ENCODE results near the gene SRP54.

DNA sequence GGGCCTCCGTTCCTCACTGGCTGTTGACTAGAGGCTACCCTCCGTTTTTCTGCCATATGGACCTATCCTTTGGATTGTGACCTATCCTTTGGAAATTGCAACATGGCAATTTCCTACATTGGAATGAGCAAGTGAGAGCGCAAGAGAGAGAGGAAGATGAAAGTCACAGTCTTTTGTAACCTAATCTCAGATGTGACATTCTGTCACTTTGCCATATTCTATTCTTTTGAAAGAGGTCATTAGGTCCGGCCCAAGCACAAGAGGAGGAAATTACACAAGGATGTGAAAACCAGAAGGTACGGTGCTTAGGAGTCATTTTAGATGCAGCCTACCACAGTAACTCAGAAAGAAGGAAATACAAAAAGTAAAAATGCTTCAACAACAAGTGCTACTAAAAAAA, 47.3 kb upstream of the SRP54 start:
- TF ChIP-seq, protein P1, sequence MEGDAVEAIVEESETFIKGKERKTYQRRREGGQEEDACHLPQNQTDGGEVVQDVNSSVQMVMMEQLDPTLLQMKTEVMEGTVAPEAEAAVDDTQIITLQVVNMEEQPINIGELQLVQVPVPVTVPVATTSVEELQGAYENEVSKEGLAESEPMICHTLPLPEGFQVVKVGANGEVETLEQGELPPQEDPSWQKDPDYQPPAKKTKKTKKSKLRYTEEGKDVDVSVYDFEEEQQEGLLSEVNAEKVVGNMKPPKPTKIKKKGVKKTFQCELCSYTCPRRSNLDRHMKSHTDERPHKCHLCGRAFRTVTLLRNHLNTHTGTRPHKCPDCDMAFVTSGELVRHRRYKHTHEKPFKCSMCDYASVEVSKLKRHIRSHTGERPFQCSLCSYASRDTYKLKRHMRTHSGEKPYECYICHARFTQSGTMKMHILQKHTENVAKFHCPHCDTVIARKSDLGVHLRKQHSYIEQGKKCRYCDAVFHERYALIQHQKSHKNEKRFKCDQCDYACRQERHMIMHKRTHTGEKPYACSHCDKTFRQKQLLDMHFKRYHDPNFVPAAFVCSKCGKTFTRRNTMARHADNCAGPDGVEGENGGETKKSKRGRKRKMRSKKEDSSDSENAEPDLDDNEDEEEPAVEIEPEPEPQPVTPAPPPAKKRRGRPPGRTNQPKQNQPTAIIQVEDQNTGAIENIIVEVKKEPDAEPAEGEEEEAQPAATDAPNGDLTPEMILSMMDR (conservative IDR thresholded peaks at IDR 0.05): no peak
- TF ChIP-seq ZFX (IDR thresholded peaks at IDR 0.05): no peak

Measured in C4-2B (cell line).